ENCODE data around the gene CXorf65. TPM values are rescaled to one million over a fixed set of nuclear protein-coding genes. Genes with fewer than 3 reads are reported as not detected.

CXorf65 gene
- total RNA-seq, 1 donor from 2014 or later: not detected

GRCh38 chrX:71102292-71102691 is 4.2 kb downstream of the CXorf65 start:
- Histone ChIP-seq H3K36me3 (no peaks in the 10 kb centered on the region), H3K4me3 (no peak overlapping the region), H3K27me3 (peaks cover 3% of the 10 kb centered on the region), H3K4me1 (peaks cover 20% of the 10 kb centered on the region), H3K27ac (no peak overlapping the region), H3K9me3 (no peaks in the 10 kb centered on the region)
- no peak for TF ChIP-seq POLR2AphosphoS5 (IDR thresholded peaks at IDR 0.05; ENCODE audit: insufficient read depth in 1 of 2, low read depth in 1 of 2)
- TF ChIP-seq CTCF (IDR thresholded peaks at IDR 0.05): no peak
- TF ChIP-seq POLR2A (IDR thresholded peaks at IDR 0.05): no peak
- no peak for DNase-seq (ENCODE audit: extremely low spot score in 2 of 2)
- intact Hi-C loops (cut with DNase I): no loop called here

- no peaks in the 10 kb centered on the region for H3K9me3 ChIP-seq
- no peak overlapping the region for H3K4me3 ChIP-seq
- intact Hi-C loops (cut with DNase I): no loop called here
- peaks cover 3% of the 10 kb centered on the region for H3K27me3 ChIP-seq
- peaks cover 29% of the 10 kb centered on the region for H3K4me1 ChIP-seq
- no peaks in the 10 kb centered on the region for H3K36me3 ChIP-seq
- DNase-seq (ENCODE audit: extremely low spot score in 2 of 2): no peak
- no peak for TF ChIP-seq POLR2AphosphoS5 (IDR thresholded peaks at IDR 0.05; ENCODE audit: insufficient read depth in 1 of 2, low read depth in 1 of 2)
- H3K27ac ChIP-seq: no peak overlapping the region
Measured at GRCh38 chrX:71100581-71101505, 5.7 kb downstream of the CXorf65 start.

DNA sequence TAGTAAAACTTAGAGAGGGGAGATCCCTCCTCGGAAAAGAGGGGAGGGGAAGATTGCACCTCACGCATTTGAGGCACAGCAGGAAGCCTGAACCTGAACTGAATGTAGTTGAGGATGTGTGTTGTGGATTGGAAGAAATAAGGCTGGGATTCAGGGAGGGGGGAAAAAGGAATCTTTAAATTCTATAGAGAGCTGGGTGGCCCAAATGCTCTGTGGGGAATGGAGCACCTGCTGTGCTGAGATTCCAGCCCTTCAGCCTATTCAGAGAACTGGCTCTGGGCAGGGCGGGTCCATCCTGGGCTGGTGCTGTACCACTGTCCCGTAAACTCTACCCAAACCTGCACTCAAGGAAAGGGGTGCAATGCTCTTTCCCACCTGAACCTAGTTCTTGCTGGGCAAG is 6.8 kb downstream of the CXorf65 start:
- H3K4me3 ChIP-seq: no peak overlapping the region
- DNase-seq (ENCODE audit: extremely low spot score in 2 of 2): no peak
- intact Hi-C loops (cut with DNase I): no loop called here

DNA sequence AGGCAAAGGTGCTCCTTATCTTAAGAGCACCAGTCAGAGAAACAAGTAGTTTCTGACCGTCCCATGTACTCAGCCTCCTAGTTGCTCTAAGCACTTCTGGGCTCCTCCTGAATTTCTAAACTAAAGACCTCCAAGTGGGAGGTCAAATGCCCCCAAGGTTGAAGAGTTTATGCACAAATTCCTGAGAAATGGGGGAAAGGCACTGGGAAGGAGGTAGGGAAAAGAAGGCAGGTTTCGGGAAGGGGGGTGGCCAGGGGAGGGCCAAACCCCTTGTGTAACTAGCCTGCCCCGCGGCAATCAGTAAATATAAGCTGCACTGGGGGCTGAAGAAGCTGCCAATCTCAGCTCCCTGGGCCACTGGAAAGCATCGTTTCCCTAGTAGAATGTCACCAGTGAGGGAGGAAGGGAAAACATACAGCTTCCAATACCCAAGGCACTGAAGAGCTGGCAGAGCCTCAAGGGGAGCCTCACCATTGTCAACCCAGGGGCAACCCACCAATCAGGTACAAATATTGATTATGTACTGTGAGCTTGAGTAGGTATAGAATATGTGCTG is 7.5 kb downstream of the CXorf65 start:
- Histone ChIP-seq H3K27me3 (peaks cover 3% of the 10 kb centered on the region), H3K4me1 (peaks cover 23% of the 10 kb centered on the region), H3K36me3 (no peaks in the 10 kb centered on the region), H3K4me3 (no peak overlapping the region), H3K27ac (no peak overlapping the region), H3K9me3 (no peaks in the 10 kb centered on the region)
- intact Hi-C loops (cut with DNase I): no loop called here
- no peak for DNase-seq (ENCODE audit: extremely low spot score in 2 of 2)
- TF ChIP-seq POLR2AphosphoS5 (IDR thresholded peaks at IDR 0.05; ENCODE audit: insufficient read depth in 1 of 2, low read depth in 1 of 2): no peak
- TF ChIP-seq POLR2A (IDR thresholded peaks at IDR 0.05): no peak
- no peak for TF ChIP-seq CTCF (IDR thresholded peaks at IDR 0.05)

More for the DNA sequence above, 6.8 kb downstream of the CXorf65 start:
- Histone ChIP-seq H3K9me3 (no peaks in the 10 kb centered on the region), H3K27ac (no peak overlapping the region), H3K27me3 (peaks cover 3% of the 10 kb centered on the region), H3K36me3 (no peaks in the 10 kb centered on the region), H3K4me1 (peaks cover 29% of the 10 kb centered on the region)
- TF ChIP-seq POLR2AphosphoS5 (IDR thresholded peaks at IDR 0.05; ENCODE audit: insufficient read depth in 1 of 2, low read depth in 1 of 2) (no peak), POLR2A (IDR thresholded peaks at IDR 0.05) (no peak), CTCF (IDR thresholded peaks at IDR 0.05) (no peak)

DNA sequence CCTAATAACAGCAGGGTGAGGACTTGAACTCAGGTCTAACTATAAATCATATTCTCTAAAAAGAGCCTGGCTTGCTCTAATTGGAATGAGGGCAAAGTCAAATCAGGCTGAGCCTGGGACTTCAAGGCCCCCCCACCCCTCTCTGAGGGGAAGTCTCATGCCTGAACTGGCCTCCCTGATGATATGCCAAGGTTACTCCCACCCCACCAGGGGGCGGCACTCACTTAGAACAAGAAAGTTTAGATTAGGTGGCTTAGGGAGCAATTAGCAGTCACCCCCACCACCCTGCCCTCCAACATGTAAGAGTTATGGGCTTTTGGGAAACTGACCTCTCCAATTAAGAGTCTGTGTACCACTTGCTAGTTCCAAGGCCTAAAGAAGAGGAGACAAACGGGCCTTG is 8.2 kb downstream of the CXorf65 start:
- intact Hi-C loops (cut with DNase I): no loop called here
- Histone ChIP-seq H3K4me3 (no peak overlapping the region), H3K27me3 (no peaks in the 10 kb centered on the region), H3K27ac (peak overlapping the region; percentile 13), H3K9me3 (no peaks in the 10 kb centered on the region), H3K4me1 (peaks cover 16% of the 10 kb centered on the region), H3K36me3 (no peaks in the 10 kb centered on the region)
- TF ChIP-seq CTCF (IDR thresholded peaks at IDR 0.05) (peak in 1 of 3 experiments; percentile 33), POLR2AphosphoS5 (IDR thresholded peaks at IDR 0.05; ENCODE audit: insufficient read depth in 1 of 2, low read depth in 1 of 2) (no peak)
- DNase-seq (ENCODE audit: extremely low spot score in 2 of 2): no peak
